IMR-90 (cell line): ENCODE data around the gene SGMS1. TPM values are rescaled to one million over a fixed set of nuclear protein-coding genes. Genes with fewer than 3 reads are reported as not detected.
"Not testable (repeated sequence)": the region's sequence is repeated elsewhere in the genome, so short reads cannot be mapped to it uniquely, and the experiment has no call there.

Experiments used
- ATAC-seq: fragments of 200-7000 bp; cut with Tn5 transposase; 2 replicates; pipeline ENCODE4 v1.9.1; 2020; ENCODE audit warnings: low read depth, mild to moderate bottlenecking, moderate library complexity
- BruUV-seq: library from RNA; stranded (reverse); fragments of 400-500 nt; replicated peaks from 2 replicates; lab custom pipeline; 2021; lab: Mats Ljungman, UMichigan
- CTCF ChIA-PET: fragments of 300-600 bp; formaldehyde crosslinking; extraction: SDS; loops from one replicate; lab custom pipeline; 2021; ENCODE audit warnings: antibody characterized with exemption; lab: Yijun Ruan, JAX
- POLR2A ChIA-PET: fragments of 300-600 bp; sonication (Branson Sonifier 250); formaldehyde crosslinking; loops from one replicate; lab custom pipeline; 2022; ENCODE audit warnings: antibody characterized with exemption; ENCODE audit not compliant: unreplicated experiment; lab: Charles Lee
- DNase-seq: peaks from one replicate; pipeline ENCODE4 v3.0.0; 2013
- H2AFZ ChIP-seq: replicated peaks from 2 replicates; pipeline ENCODE3; 2013; ENCODE audit warnings: low read length, mild to moderate bottlenecking; ENCODE audit not compliant: poor library complexity
- H2AK5ac ChIP-seq: 2 replicates; pipeline ENCODE4 v1.6.1; 2013; ENCODE audit warnings: low read depth, low read length, inconsistent platforms
- H2AK9ac ChIP-seq: replicated peaks from 2 replicates; pipeline ENCODE3; 2013; ENCODE audit warnings: mild to moderate bottlenecking, low read depth, low read length, moderate library complexity; ENCODE audit not compliant: poor library complexity
- H2BK120ac ChIP-seq: 2 replicates; pipeline ENCODE4 v1.6.1; 2013; ENCODE audit warnings: low read depth, low read length, inconsistent platforms
- H2BK15ac ChIP-seq: 3 replicates; pipeline ENCODE4 v1.6.1; 2013; ENCODE audit warnings: low read depth, low read length, inconsistent platforms
- H2BK20ac ChIP-seq: 2 replicates; pipeline ENCODE4 v1.6.1; 2013; ENCODE audit warnings: low read depth, mild to moderate bottlenecking, inconsistent platforms, low read length, moderate library complexity
- H2BK5ac ChIP-seq: 2 replicates; pipeline ENCODE4 v1.6.1; 2013; ENCODE audit warnings: mild to moderate bottlenecking, low read depth, low read length, inconsistent platforms; ENCODE audit not compliant: poor library complexity, severe bottlenecking
- H3K14ac ChIP-seq: replicated peaks from 2 replicates; pipeline ENCODE4 v1.6.1; 2013; ENCODE audit warnings: low read depth, low read length, inconsistent platforms
- H3K18ac ChIP-seq: 2 replicates; pipeline ENCODE4 v1.6.1; 2013; ENCODE audit warnings: low read depth, low read length, control low read depth
- H3K23ac ChIP-seq: 2 replicates; pipeline ENCODE4 v1.6.1; 2013; ENCODE audit warnings: low read depth, low read length, inconsistent platforms
- H3K27ac ChIP-seq: 2 replicates; pipeline ENCODE4 v1.5.1; 2013; ENCODE audit warnings: mild to moderate bottlenecking, control low read depth, low read length; ENCODE audit not compliant: insufficient read depth
- H3K27me3 ChIP-seq: 2 replicates; pipeline ENCODE4 v1.6.1; 2013; ENCODE audit warnings: low read length; ENCODE audit not compliant: control insufficient read depth, insufficient read depth
- H3K36me3 ChIP-seq: 2 replicates; pipeline ENCODE4 v1.6.1; 2013; ENCODE audit warnings: low read length, mixed read lengths; ENCODE audit not compliant: control insufficient read depth, insufficient read depth
- H3K4ac ChIP-seq: 2 replicates; pipeline ENCODE4 v1.6.1; 2013; ENCODE audit warnings: low read depth, low read length, inconsistent platforms
- H3K4me1 ChIP-seq: 2 replicates; pipeline ENCODE4 v1.6.1; 2013; ENCODE audit warnings: low read length, mixed read lengths; ENCODE audit not compliant: control insufficient read depth, insufficient read depth
- H3K4me2 ChIP-seq: 2 replicates; pipeline ENCODE4 v1.6.1; 2013; ENCODE audit warnings: low read depth, mild to moderate bottlenecking, control low read depth, low read length, moderate library complexity
- H3K4me3 ChIP-seq: 2 replicates; pipeline ENCODE4 v1.5.1; 2013; ENCODE audit warnings: low read depth, mild to moderate bottlenecking, control low read depth, low read length, moderate library complexity; ENCODE audit not compliant: insufficient read depth
- H3K56ac ChIP-seq: 2 replicates; pipeline ENCODE4 v1.6.1; 2013; ENCODE audit warnings: low read length, inconsistent platforms; ENCODE audit not compliant: insufficient read depth; ENCODE audit errors: extremely low read depth
- H3K79me1 ChIP-seq, 2 experiments: 2 replicates each; pipeline ENCODE4 v1.6.1; 2013; ENCODE audit warnings: low read length in 2 of 2, inconsistent platforms in 1 of 2, low read depth in 1 of 2
- H3K9ac ChIP-seq: 2 replicates; pipeline ENCODE4 v1.6.1; 2013; ENCODE audit warnings: low read depth, low read length, control low read depth
- H3K9me1 ChIP-seq: 2 replicates; pipeline ENCODE4 v1.6.1; 2013; ENCODE audit warnings: low read length, inconsistent platforms; ENCODE audit not compliant: insufficient read depth
- H3K9me3 ChIP-seq: 2 replicates; pipeline ENCODE4 v1.6.1; 2013; ENCODE audit warnings: low read length; ENCODE audit not compliant: control insufficient read depth, insufficient read depth
- H4K20me1 ChIP-seq: 2 replicates; pipeline ENCODE4 v1.6.1; 2013; ENCODE audit warnings: low read length, inconsistent platforms; ENCODE audit not compliant: insufficient read depth
- H4K5ac ChIP-seq: 2 replicates; pipeline ENCODE4 v1.6.1; 2013; ENCODE audit warnings: mild to moderate bottlenecking, low read depth, low read length, control low read depth
- H4K8ac ChIP-seq, 2 experiments: 2 replicates each; pipeline ENCODE4 v1.6.1; 2013; ENCODE audit warnings: low read depth in 2 of 2, low read length in 2 of 2, control low read depth in 1 of 2, inconsistent platforms in 1 of 2
- H4K91ac ChIP-seq: 2 replicates; pipeline ENCODE4 v1.6.1; 2013; ENCODE audit warnings: low read depth, low read length, inconsistent platforms; ENCODE audit not compliant: insufficient read depth
- WGBS, 2 experiments: methylation state at CpG; one replicate each; pipeline versions ENCODE4 v1.1.5 to v1.1.7; 2013; ENCODE audit warnings: missing lambda C conversion rate in 2 of 2; ENCODE audit not compliant: insufficient read length in 1 of 2; ENCODE audit errors: extremely low coverage in 2 of 2; 5-methylcytosine and 5-hydroxymethylcytosine counted together
- dilution Hi-C: fragments of 300-500 bp; cut with HindIII; formaldehyde crosslinking; loops from one replicate; pipeline ENCODE4 v1.14.3; 2018; ENCODE audit warnings: low sequenced_read_pairs; ENCODE audit not compliant: unreplicated experiment
- in situ Hi-C: fragments of 300-500 bp; cut with MboI; formaldehyde crosslinking; loops from 3 replicates; pipeline ENCODE4 v1.14.3; 2019; ENCODE audit warnings: low sequenced_read_pairs, inconsistent platforms, mixed read lengths
- intact Hi-C: fragments of 100-400 bp; cut with micrococcal nuclease; formaldehyde crosslinking; loops from 2 replicates; pipeline ENCODE4 v1.10.0; 2022
- polyA plus RNA-seq, 3 experiments: library from polyadenylated mRNA; depleted of rRNA; stranded (reverse); fragments of >200 nt; gene quantifications; 2 replicates each; pipeline ENCODE4 v1.2.3, GENCODE V29; 2012; ENCODE audit warnings: low replicate concordance in 1 of 3
- total RNA-seq: library from RNA; depleted of rRNA; stranded (reverse); fragments of >200 nt; gene quantifications from 2 replicates; pipeline ENCODE4 v1.2.3, GENCODE V29; 2012

The SGMS1 gene
- total and polyA plus RNA-seq, 2 of the 4 experiments (the other 2 are of a cell fraction) = 9.8 to 30.8 TPM

DNA sequence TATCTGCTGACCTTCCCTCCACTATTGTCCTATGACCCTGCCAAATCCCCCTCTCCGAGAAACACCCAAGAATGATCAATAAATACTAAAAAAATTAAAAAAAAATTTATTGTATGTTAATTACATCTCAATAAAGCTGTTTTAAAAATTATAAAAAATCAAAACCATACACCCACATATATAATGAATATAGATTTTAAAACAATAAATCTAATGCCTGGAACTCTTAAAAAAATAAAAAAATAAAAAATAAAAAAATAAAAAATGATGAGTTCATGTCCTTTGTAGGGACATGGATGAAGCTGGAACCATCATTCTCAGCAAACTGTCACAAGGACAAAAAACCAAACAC lies 267.3 kb downstream of the SGMS1 start:
- H3K36me3 ChIP-seq, ATAC-seq, H3K9ac ChIP-seq, H3K18ac ChIP-seq, H3K9me3 ChIP-seq, H4K8ac ChIP-seq, H3K4me3 ChIP-seq, POLR2A ChIA-PET, intact Hi-C loops, in situ Hi-C loops, H2BK20ac ChIP-seq, H3K27me3 ChIP-seq, H2BK120ac ChIP-seq, H3K23ac ChIP-seq, H4K5ac ChIP-seq, H3K4me2 ChIP-seq, H2BK15ac ChIP-seq, CTCF ChIA-PET, H3K27ac ChIP-seq, H3K14ac ChIP-seq, H2AK9ac ChIP-seq, H3K9me1 ChIP-seq, H4K20me1 ChIP-seq, H2AK5ac ChIP-seq, H3K4ac ChIP-seq, H4K91ac ChIP-seq, H2AFZ ChIP-seq, BruUV-seq, DNase-seq, dilution Hi-C loops, H3K56ac ChIP-seq, H2BK5ac ChIP-seq: not testable (repeated sequence)
- WGBS, 2 experiments = no CpG with 5 or more reads among the region's 1 CpG
- peaks cover 11% of the 10 kb centered on the region for H3K4me1 ChIP-seq
- H3K79me1 ChIP-seq = peaks cover 23 to 30% of the 10 kb centered on the region in 2 experiments
